Measurements from ENCODE around the gene TPPP3. TPM values are rescaled to one million over a fixed set of nuclear protein-coding genes. Genes with fewer than 3 reads are reported as not detected.

TPPP3 gene
- total RNA-seq, 1 donor from 2014 or later, result 29.7 TPM

GRCh38 chr16:67412294-67412693 lies 19.0 kb upstream of the TPPP3 start:
- H3K36me3 ChIP-seq, result no peaks in the 10 kb centered on the region
- ATAC-seq, result no peak
- DNase-seq, result no peak
- intact Hi-C loops (cut with DNase I), result no loop called here
- peaks cover 16% of the 10 kb centered on the region for H3K4me1 ChIP-seq
- no peak overlapping the region for H3K4me3 ChIP-seq
- no peaks in the 10 kb centered on the region for H3K27me3 ChIP-seq
- no peak for TF ChIP-seq CTCF (IDR thresholded peaks at IDR 0.05)
- no peaks in the 10 kb centered on the region for H3K9me3 ChIP-seq
- H3K27ac ChIP-seq, result no peak overlapping the region

- Histone ChIP-seq H3K4me1 (peaks cover 16% of the 10 kb centered on the region), H3K4me3 (no peak overlapping the region), H3K27ac (no peak overlapping the region), H3K9me3 (no peaks in the 10 kb centered on the region), H3K27me3 (no peaks in the 10 kb centered on the region), H3K36me3 (no peaks in the 10 kb centered on the region)
- no peak for TF ChIP-seq CTCF (IDR thresholded peaks at IDR 0.05)
- DNase-seq (no peak), ATAC-seq (no peak)
- intact Hi-C loops (cut with DNase I), result no loop called here
These were observed 18.0 kb upstream of the TPPP3 start for GRCh38 chr16:67411339-67411738.

GRCh38 chr16:67409631-67410030 lies 16.3 kb upstream of the TPPP3 start:
- TF ChIP-seq CTCF (IDR thresholded peaks at IDR 0.05), result no peak
- H3K27ac ChIP-seq, result no peak overlapping the region
- intact Hi-C loops (cut with DNase I), result no loop called here
- H3K4me3 ChIP-seq, result no peak overlapping the region
- no peak for ATAC-seq
- no peaks in the 10 kb centered on the region for H3K36me3 ChIP-seq
- no peak for DNase-seq
- H3K27me3 ChIP-seq, result no peaks in the 10 kb centered on the region
- peaks cover 8% of the 10 kb centered on the region for H3K4me1 ChIP-seq
- H3K9me3 ChIP-seq, result no peaks in the 10 kb centered on the region

- intact Hi-C loops (cut with DNase I), result no loop called here
- Histone ChIP-seq H3K4me1 (peaks cover 4% of the 10 kb centered on the region), H3K4me3 (no peak overlapping the region), H3K9me3 (no peaks in the 10 kb centered on the region), H3K36me3 (no peaks in the 10 kb centered on the region), H3K27me3 (no peaks in the 10 kb centered on the region), H3K27ac (no peak overlapping the region)
- ATAC-seq (no peak), DNase-seq (no peak)
- TF ChIP-seq CTCF (IDR thresholded peaks at IDR 0.05), result no peak
These were observed 14.6 kb upstream of the TPPP3 start for GRCh38 chr16:67407788-67408452.

GRCh38 chr16:67407176-67407787 lies 14.0 kb upstream of the TPPP3 start:
- intact Hi-C loops (cut with DNase I), result no loop called here
- Histone ChIP-seq H3K4me1 (peaks cover 4% of the 10 kb centered on the region), H3K36me3 (no peaks in the 10 kb centered on the region), H3K27me3 (no peaks in the 10 kb centered on the region), H3K4me3 (no peak overlapping the region), H3K27ac (no peak overlapping the region), H3K9me3 (no peaks in the 10 kb centered on the region)
- ATAC-seq, result no peak
- DNase-seq, result no peak
- no peak for TF ChIP-seq CTCF (IDR thresholded peaks at IDR 0.05)
